GM23338 (cell line): Measurements from ENCODE around the gene NACAD. TPM values are rescaled to one million over a fixed set of nuclear protein-coding genes. Genes with fewer than 3 reads are reported as not detected.

ENCODE experiments used
- ATAC-seq: fragments of 200-7000 bp; cut with Tn5 transposase; 3 replicates; pipeline ENCODE4 v1.9.1; 2020
- DNase-seq: peaks from one replicate; pipeline ENCODE4 v3.0.0-alpha.2; 2015; ENCODE audit warnings: low spot score
- H2AFZ ChIP-seq: fragments of 200-600 bp; sonication (generic); 2 replicates; pipeline ENCODE4 v1.8.0; 2016; ENCODE audit warnings: antibody characterized with exemption, mild to moderate bottlenecking, moderate library complexity
- H3F3A ChIP-seq: fragments of 200-600 bp; sonication (generic); replicated peaks from 2 replicates; pipeline ENCODE4 v1.8.0; 2017; ENCODE audit warnings: antibody characterized with exemption, mixed run types, low read depth
- H3K27ac ChIP-seq: fragments of 200-600 bp; sonication (generic); 2 replicates; pipeline ENCODE4 v1.6.1; 2016; ENCODE audit warnings: low read depth
- H3K27me3 ChIP-seq: fragments of 200-600 bp; sonication (generic); 2 replicates; pipeline ENCODE4 v1.8.0; 2016; ENCODE audit warnings: mild to moderate bottlenecking, mixed run types, moderate library complexity; ENCODE audit not compliant: insufficient read depth
- H3K36me3 ChIP-seq: fragments of 200-600 bp; sonication (generic); 2 replicates; pipeline ENCODE4 v1.8.0; 2016; ENCODE audit warnings: mild to moderate bottlenecking; ENCODE audit not compliant: insufficient read depth
- H3K4me1 ChIP-seq: fragments of 200-600 bp; sonication (generic); 2 replicates; pipeline ENCODE4 v1.8.0; 2016; ENCODE audit warnings: mild to moderate bottlenecking, moderate library complexity; ENCODE audit not compliant: insufficient read depth
- H3K4me2 ChIP-seq: fragments of 200-600 bp; sonication (generic); 2 replicates; pipeline ENCODE4 v1.7.1; 2017; ENCODE audit warnings: mixed run types
- H3K4me3 ChIP-seq: fragments of 200-600 bp; sonication (generic); 2 replicates; pipeline ENCODE4 v1.6.1; 2016; ENCODE audit warnings: mixed run types
- H3K79me2 ChIP-seq: fragments of 200-600 bp; sonication (generic); replicated peaks from 2 replicates; pipeline ENCODE4 v1.8.0; 2017; ENCODE audit warnings: mild to moderate bottlenecking; ENCODE audit not compliant: insufficient read depth
- H3K9me2 ChIP-seq: fragments of 200-600 bp; sonication (generic); 2 replicates; pipeline ENCODE4 v1.8.0; 2017; ENCODE audit not compliant: insufficient read depth
- H4K20me1 ChIP-seq: fragments of 200-600 bp; sonication (generic); replicated peaks from 2 replicates; pipeline ENCODE4 v1.8.0; 2017; ENCODE audit warnings: mild to moderate bottlenecking; ENCODE audit not compliant: insufficient read depth
- H3K27ac Mint-ChIP-seq: 2 replicates; pipeline ENCODE4 v1.8.0; 2020; ENCODE audit warnings: inconsistent platforms, mild to moderate bottlenecking, moderate library complexity, mixed read lengths
- H3K27me3 Mint-ChIP-seq: 3 replicates; pipeline ENCODE4 v1.8.0; 2022; ENCODE audit warnings: low read depth, mild to moderate bottlenecking, moderate library complexity, mixed read lengths, inconsistent platforms; ENCODE audit not compliant: insufficient read depth, poor library complexity
- H3K36me3 Mint-ChIP-seq: 3 replicates; pipeline ENCODE4 v1.8.0; 2021; ENCODE audit warnings: low read depth, mild to moderate bottlenecking, inconsistent platforms, moderate library complexity, mixed read lengths
- H3K4me1 Mint-ChIP-seq: 3 replicates; pipeline ENCODE4 v1.8.0; 2020; ENCODE audit warnings: mild to moderate bottlenecking, inconsistent platforms, mixed read lengths
- H3K4me3 Mint-ChIP-seq: 3 replicates; pipeline ENCODE4 v1.8.0; 2021; ENCODE audit warnings: moderate library complexity, mild to moderate bottlenecking, inconsistent platforms, mixed read lengths
- H3K9me3 Mint-ChIP-seq: 3 replicates; pipeline ENCODE4 v1.8.0; 2020; ENCODE audit warnings: moderate library complexity, mild to moderate bottlenecking, inconsistent platforms, mixed read lengths
- CREB1 ChIP-seq: fragments of 250-450 bp; sonication (Bioruptor Pico); IDR thresholded peaks from 2 replicates; pipeline ENCODE4 v1.5.0; 2020; ENCODE audit warnings: low read depth, mild to moderate bottlenecking, moderate library complexity
- EZH2 ChIP-seq: fragments of 200-600 bp; sonication (generic); IDR thresholded peaks from one replicate; pipeline ENCODE4 v1.8.0; 2017; ENCODE audit warnings: antibody characterized with exemption, mild to moderate bottlenecking, low read depth; ENCODE audit not compliant: unreplicated experiment
- EZH2phosphoT487 ChIP-seq: fragments of 200-600 bp; sonication (generic); IDR thresholded peaks from one replicate; pipeline ENCODE4 v1.8.1; 2018; ENCODE audit warnings: antibody characterized with exemption; ENCODE audit not compliant: unreplicated experiment
- JUNB ChIP-seq: IDR thresholded peaks from one replicate; pipeline ENCODE4 v1.6.1; 2016; ENCODE audit warnings: antibody characterized with exemption; ENCODE audit not compliant: unreplicated experiment
- NANOG ChIP-seq: IDR thresholded peaks from 2 replicates; pipeline ENCODE4 v1.6.1; 2016; ENCODE audit warnings: antibody characterized with exemption, borderline replicate concordance
- POLR2AphosphoS5 ChIP-seq: IDR thresholded peaks from 2 replicates; pipeline ENCODE4 v1.6.1; 2016; ENCODE audit warnings: antibody characterized with exemption, low read depth
- STAT1 ChIP-seq: IDR thresholded peaks from one replicate; pipeline ENCODE4 v1.6.1; 2016; ENCODE audit warnings: antibody characterized with exemption; ENCODE audit not compliant: unreplicated experiment
- ZNF114 ChIP-seq: fragments of 250-450 bp; sonication (Bioruptor Pico); IDR thresholded peaks from 2 replicates; pipeline ENCODE4 v1.5.0; 2020; ENCODE audit warnings: mild to moderate bottlenecking, moderate library complexity
- ZNF331 ChIP-seq: fragments of 250-450 bp; sonication (Bioruptor Pico); IDR thresholded peaks from 2 replicates; pipeline ENCODE4 v1.5.0; 2020; ENCODE audit warnings: low read depth, mild to moderate bottlenecking, moderate library complexity
- ZNF462 ChIP-seq: fragments of 250-450 bp; sonication (Bioruptor Pico); IDR thresholded peaks from 2 replicates; pipeline ENCODE4 v1.5.0; 2020; ENCODE audit warnings: mild to moderate bottlenecking, moderate library complexity
- polyA plus RNA-seq: library from polyadenylated mRNA; unstranded; fragments of >200 nt; fragmentation: Nextera tagmentation; extraction: Ambion mirVana; gene quantifications from 2 replicates; pipeline ENCODE4 v1.2.1, GENCODE V29; 2016
- total RNA-seq: library from RNA; depleted of rRNA; stranded (reverse); fragments of >200 nt; shearing (Covaris generic); gene quantifications from 2 replicates; pipeline ENCODE4 v1.2.3, GENCODE V29; 2014
- TF ChIP-seq, protein P1 (sequence below): IDR thresholded peaks from 2 replicates; pipeline ENCODE4 v1.6.1; 2016; ENCODE audit warnings: antibody characterized with exemption
- TF ChIP-seq, protein P2 (sequence below): IDR thresholded peaks from one replicate; pipeline ENCODE4 v1.6.1; 2018; ENCODE audit warnings: antibody characterized with exemption; ENCODE audit not compliant: unreplicated experiment
- TF ChIP-seq, protein P3 (sequence below), 2 experiments: fragments of 200-600 bp in 1 of 2; sonication (generic) in 1 of 2; conservative IDR thresholded peaks; 2 replicates each; pipeline versions ENCODE4 v1.5.1 to v1.6.1; 2016 to 2017; ENCODE audit warnings: antibody characterized with exemption in 2 of 2, low read depth in 2 of 2, mild to moderate bottlenecking in 2 of 2, moderate library complexity in 1 of 2

The NACAD gene
- total and polyA plus RNA-seq, 2 experiments from 2014 or later, result 6.1 to 11.2 TPM

- Mint-ChIP-seq H3K27me3 (peaks cover 6% of the 10 kb centered on the region), H3K36me3 (no peaks in the 10 kb centered on the region), H3K27ac (no peak overlapping the region), H3K4me3 (no peak overlapping the region), H3K4me1 (peaks cover 11% of the 10 kb centered on the region; the same call in 2 of the 3 replicates), H3K9me3 (no peaks in the 10 kb centered on the region)
- Histone ChIP-seq H3K9me2 (no peaks in the 10 kb centered on the region), H3K79me2 (no peaks in the 10 kb centered on the region), H3F3A (no peaks in the 10 kb centered on the region; the same call in 1 of the 2 replicates), H3K36me3 (no peaks in the 10 kb centered on the region), H3K27ac (no peak overlapping the region), H4K20me1 (no peaks in the 10 kb centered on the region), H3K4me1 (no peaks in the 10 kb centered on the region), H3K4me3 (no peak overlapping the region), H3K4me2 (no peak overlapping the region), H3K27me3 (no peaks in the 10 kb centered on the region), H2AFZ (no peak overlapping the region)
- DNase-seq (no peak), ATAC-seq (no peak)
- TF ChIP-seq, protein P1, sequence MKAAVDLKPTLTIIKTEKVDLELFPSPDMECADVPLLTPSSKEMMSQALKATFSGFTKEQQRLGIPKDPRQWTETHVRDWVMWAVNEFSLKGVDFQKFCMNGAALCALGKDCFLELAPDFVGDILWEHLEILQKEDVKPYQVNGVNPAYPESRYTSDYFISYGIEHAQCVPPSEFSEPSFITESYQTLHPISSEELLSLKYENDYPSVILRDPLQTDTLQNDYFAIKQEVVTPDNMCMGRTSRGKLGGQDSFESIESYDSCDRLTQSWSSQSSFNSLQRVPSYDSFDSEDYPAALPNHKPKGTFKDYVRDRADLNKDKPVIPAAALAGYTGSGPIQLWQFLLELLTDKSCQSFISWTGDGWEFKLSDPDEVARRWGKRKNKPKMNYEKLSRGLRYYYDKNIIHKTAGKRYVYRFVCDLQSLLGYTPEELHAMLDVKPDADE, result no peak
- TF ChIP-seq, protein P2, sequence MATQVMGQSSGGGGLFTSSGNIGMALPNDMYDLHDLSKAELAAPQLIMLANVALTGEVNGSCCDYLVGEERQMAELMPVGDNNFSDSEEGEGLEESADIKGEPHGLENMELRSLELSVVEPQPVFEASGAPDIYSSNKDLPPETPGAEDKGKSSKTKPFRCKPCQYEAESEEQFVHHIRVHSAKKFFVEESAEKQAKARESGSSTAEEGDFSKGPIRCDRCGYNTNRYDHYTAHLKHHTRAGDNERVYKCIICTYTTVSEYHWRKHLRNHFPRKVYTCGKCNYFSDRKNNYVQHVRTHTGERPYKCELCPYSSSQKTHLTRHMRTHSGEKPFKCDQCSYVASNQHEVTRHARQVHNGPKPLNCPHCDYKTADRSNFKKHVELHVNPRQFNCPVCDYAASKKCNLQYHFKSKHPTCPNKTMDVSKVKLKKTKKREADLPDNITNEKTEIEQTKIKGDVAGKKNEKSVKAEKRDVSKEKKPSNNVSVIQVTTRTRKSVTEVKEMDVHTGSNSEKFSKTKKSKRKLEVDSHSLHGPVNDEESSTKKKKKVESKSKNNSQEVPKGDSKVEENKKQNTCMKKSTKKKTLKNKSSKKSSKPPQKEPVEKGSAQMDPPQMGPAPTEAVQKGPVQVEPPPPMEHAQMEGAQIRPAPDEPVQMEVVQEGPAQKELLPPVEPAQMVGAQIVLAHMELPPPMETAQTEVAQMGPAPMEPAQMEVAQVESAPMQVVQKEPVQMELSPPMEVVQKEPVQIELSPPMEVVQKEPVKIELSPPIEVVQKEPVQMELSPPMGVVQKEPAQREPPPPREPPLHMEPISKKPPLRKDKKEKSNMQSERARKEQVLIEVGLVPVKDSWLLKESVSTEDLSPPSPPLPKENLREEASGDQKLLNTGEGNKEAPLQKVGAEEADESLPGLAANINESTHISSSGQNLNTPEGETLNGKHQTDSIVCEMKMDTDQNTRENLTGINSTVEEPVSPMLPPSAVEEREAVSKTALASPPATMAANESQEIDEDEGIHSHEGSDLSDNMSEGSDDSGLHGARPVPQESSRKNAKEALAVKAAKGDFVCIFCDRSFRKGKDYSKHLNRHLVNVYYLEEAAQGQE, result no peak
- TF ChIP-seq POLR2AphosphoS5, result no peak
- TF ChIP-seq NANOG, result no peak
- no peak for TF ChIP-seq STAT1
- TF ChIP-seq ZNF331 (CRISPR knock-in tag), result no peak
- TF ChIP-seq CREB1, result no peak
- TF ChIP-seq EZH2, result no peak
- no peak for TF ChIP-seq ZNF462 (CRISPR knock-in tag)
- TF ChIP-seq EZH2phosphoT487, result no peak
- TF ChIP-seq, protein P3, sequence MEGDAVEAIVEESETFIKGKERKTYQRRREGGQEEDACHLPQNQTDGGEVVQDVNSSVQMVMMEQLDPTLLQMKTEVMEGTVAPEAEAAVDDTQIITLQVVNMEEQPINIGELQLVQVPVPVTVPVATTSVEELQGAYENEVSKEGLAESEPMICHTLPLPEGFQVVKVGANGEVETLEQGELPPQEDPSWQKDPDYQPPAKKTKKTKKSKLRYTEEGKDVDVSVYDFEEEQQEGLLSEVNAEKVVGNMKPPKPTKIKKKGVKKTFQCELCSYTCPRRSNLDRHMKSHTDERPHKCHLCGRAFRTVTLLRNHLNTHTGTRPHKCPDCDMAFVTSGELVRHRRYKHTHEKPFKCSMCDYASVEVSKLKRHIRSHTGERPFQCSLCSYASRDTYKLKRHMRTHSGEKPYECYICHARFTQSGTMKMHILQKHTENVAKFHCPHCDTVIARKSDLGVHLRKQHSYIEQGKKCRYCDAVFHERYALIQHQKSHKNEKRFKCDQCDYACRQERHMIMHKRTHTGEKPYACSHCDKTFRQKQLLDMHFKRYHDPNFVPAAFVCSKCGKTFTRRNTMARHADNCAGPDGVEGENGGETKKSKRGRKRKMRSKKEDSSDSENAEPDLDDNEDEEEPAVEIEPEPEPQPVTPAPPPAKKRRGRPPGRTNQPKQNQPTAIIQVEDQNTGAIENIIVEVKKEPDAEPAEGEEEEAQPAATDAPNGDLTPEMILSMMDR (conservative IDR thresholded peaks at IDR 0.05; ENCODE audit: low read depth in 2 of 2), result no peak
- TF ChIP-seq ZNF114 (CRISPR knock-in tag), result no peak
- no peak for TF ChIP-seq JUNB
Observed at GRCh38 chr7:45133352-45133751, 44.6 kb upstream of the NACAD start.
